IPS-NIHi7 (cell line): ENCODE results near the gene DDX28.
"Not testable (repeated sequence)": the region's sequence is repeated elsewhere in the genome, so short reads cannot be mapped to it uniquely, and the experiment has no call there.

Experiments
- DNase-seq: peaks from one replicate; pipeline ENCODE4 v3.0.0; 2012; ENCODE audit warnings: mixed read lengths; ENCODE audit errors: extremely low spot score

DDX28 gene

GRCh38 chr16:68037841-68038597 lies 15.0 kb upstream of the DDX28 start:
- DNase-seq, result no peak

GRCh38 chr16:68035227-68035626 lies 12.2 kb upstream of the DDX28 start:
- DNase-seq, result no peak

- DNase-seq, result no peak
Measured at GRCh38 chr16:68033101-68033500, 10.1 kb upstream of the DDX28 start.

GRCh38 chr16:68031951-68032350 lies 8.9 kb upstream of the DDX28 start:
- no peak for DNase-seq

GRCh38 chr16:68030108-68030507 lies 7.1 kb upstream of the DDX28 start:
- not testable (repeated sequence) for DNase-seq

GRCh38 chr16:68028996-68029395 lies 6.0 kb upstream of the DDX28 start:
- no peak for DNase-seq

- DNase-seq, result no peak
Measured at GRCh38 chr16:68022278-68022727, 729 bp downstream of the DDX28 start.

- no peak for DNase-seq
Measured at GRCh38 chr16:68021490-68021889, 1.5 kb downstream of the DDX28 start.

- no peak for DNase-seq
Measured at GRCh38 chr16:68019167-68019680, 3.8 kb downstream of the DDX28 start.

GRCh38 chr16:68015681-68016080 lies 7.4 kb downstream of the DDX28 start, which contains the start of gene DPEP2NB:
TSS of gene DPEP2NB (minus strand) at chr16:68015911. CDS start at chr16:68015770, 141 bp downstream.
- no peak for DNase-seq

- no peak for DNase-seq
Measured at GRCh38 chr16:68013440-68013839, 9.6 kb downstream of the DDX28 start.

- DNase-seq, result not testable (repeated sequence)
Measured at GRCh38 chr16:68009872-68010271, 13.2 kb downstream of the DDX28 start.

GRCh38 chr16:68009157-68009735 lies 13.8 kb downstream of the DDX28 start:
- peak; percentile 49 for DNase-seq

- peak; percentile 32 for DNase-seq
Measured at GRCh38 chr16:68005786-68006286, 17.2 kb downstream of the DDX28 start.

- DNase-seq, result no peak
Measured at GRCh38 chr16:68005211-68005610, 17.8 kb downstream of the DDX28 start.

- no peak for DNase-seq
Measured at GRCh38 chr16:68003031-68003430, 20.0 kb downstream of the DDX28 start.

GRCh38 chr16:68000450-68000849 lies 22.6 kb downstream of the DDX28 start:
- no peak for DNase-seq

GRCh38 chr16:67999985-68000384 lies 23.0 kb downstream of the DDX28 start:
- no peak for DNase-seq

- not testable (repeated sequence) for DNase-seq
Measured at GRCh38 chr16:67998779-67999688, 24.0 kb downstream of the DDX28 start, which contains the start of gene DPEP2. TSS of gene DPEP2 (minus strand) at chr16:67999484. CDS start at chr16:67993212, 6,272 bp downstream.

- DNase-seq, result not testable (repeated sequence)
Measured at GRCh38 chr16:67998231-67998778, 24.7 kb downstream of the DDX28 start.

GRCh38 chr16:67996666-67997065 lies 26.4 kb downstream of the DDX28 start:
- DNase-seq, result no peak
